ENCODE measurements around the gene ARL15.

GRCh38 chr5:54205453-54205852, 104.9 kb downstream of the ARL15 start:
- TF ChIP-seq CTCF (IDR thresholded peaks at IDR 0.05) = no peak
- TF ChIP-seq POLR2A (IDR thresholded peaks at IDR 0.05) = no peak
